HepG2 (cell line): ENCODE data around the gene CDH13. TPM values are rescaled to one million over a fixed set of nuclear protein-coding genes. Genes with fewer than 3 reads are reported as not detected.

Source experiments
- ATAC-seq: fragments of 200-7000 bp; cut with Tn5 transposase; 3 replicates; pipeline ENCODE4 v1.9.1; 2020; ENCODE audit warnings: mild to moderate bottlenecking, moderate library complexity
- BruUV-seq: library from RNA; stranded (reverse); fragments of 400-500 nt; replicated peaks from 2 replicates; lab custom pipeline; 2021; lab: Mats Ljungman, UMichigan
- CTCF ChIA-PET: fragments of 300-600 bp; formaldehyde crosslinking; extraction: SDS; loops from one replicate; lab custom pipeline; 2021; ENCODE audit warnings: low total read pairs, inconsistent platforms, low intra/inter-chr PET ratio; lab: Yijun Ruan, JAX
- POLR2A ChIA-PET: fragments of 350-600 bp; sonication (Branson Sonifier 250); formaldehyde crosslinking; loops from one replicate; lab custom pipeline; 2020; ENCODE audit warnings: antibody characterized with exemption, inconsistent platforms; lab: Yijun Ruan, JAX
- DNase-seq: peaks from one replicate; pipeline ENCODE4 v3.0.0-alpha.2; 2015; ENCODE audit warnings: low spot score
- FAIRE-seq: peaks from 3 replicates; lab custom pipeline; 2011; peaks lifted over from hg19 to GRCh38; lab: Jason Lieb, UNC
- H2AFZ ChIP-seq: one replicate; pipeline ENCODE4 v1.6.1; 2011; ENCODE audit warnings: low read length, inconsistent platforms
- H3K27ac ChIP-seq: fragments of 300-600 bp; 3 replicates; pipeline ENCODE4 v1.8.0; 2011; ENCODE audit warnings: mixed run types, mild to moderate bottlenecking, mixed read lengths, low read length, inconsistent platforms; ENCODE audit not compliant: insufficient read depth; ENCODE audit errors: extremely low read length
- H3K27me3 ChIP-seq, 2 experiments: fragments of 200-600 bp in 1 of 2; 2 replicates in 1 of 2; 3 replicates in 1 of 2; pipeline versions ENCODE4 v1.6.0 to v1.8.0; 2011; ENCODE audit warnings: low read length in 2 of 2, mild to moderate bottlenecking in 2 of 2, moderate library complexity in 2 of 2, inconsistent platforms in 1 of 2; ENCODE audit not compliant: insufficient read depth in 2 of 2, control insufficient read depth in 1 of 2
- H3K36me3 ChIP-seq, 2 experiments: fragments of 200-600 bp in 1 of 2; replicated peaks in 1 of 2; 2 replicates in 1 of 2; 3 replicates in 1 of 2; pipeline versions ENCODE4 v1.5.1 to v1.8.0; 2011; ENCODE audit warnings: low read length in 2 of 2, inconsistent platforms in 1 of 2; ENCODE audit not compliant: insufficient read depth in 2 of 2, control insufficient read depth in 1 of 2
- H3K4me1 ChIP-seq: 2 replicates; pipeline ENCODE4 v1.5.1; 2012; ENCODE audit warnings: low read length, inconsistent platforms; ENCODE audit not compliant: insufficient read depth
- H3K4me2 ChIP-seq: 2 replicates; pipeline ENCODE4 v1.6.0; 2011; ENCODE audit warnings: low read depth, low read length, inconsistent platforms
- H3K4me3 ChIP-seq, 3 experiments: fragments of 200-600 bp in 1 of 3; sonication (generic), shearing (Covaris generic) in 1 of 3; replicated peaks in 1 of 3; 2 replicates each; pipeline ENCODE4 v1.5.1; 2011 to 2016; ENCODE audit warnings: low read length in 3 of 3, inconsistent platforms in 2 of 3, low read depth in 2 of 3, mild to moderate bottlenecking in 2 of 3, control low read depth in 1 of 3, mixed read lengths in 1 of 3; ENCODE audit not compliant: insufficient read depth in 1 of 3
- H3K79me2 ChIP-seq: one replicate; pipeline ENCODE4 v1.6.1; 2011; ENCODE audit warnings: low read length, inconsistent platforms; ENCODE audit not compliant: insufficient read depth
- H3K9ac ChIP-seq: 2 replicates; pipeline ENCODE4 v1.6.0; 2011; ENCODE audit warnings: mild to moderate bottlenecking, low read depth, low read length, inconsistent platforms; ENCODE audit not compliant: insufficient read depth
- H3K9me3 ChIP-seq: 2 replicates; pipeline ENCODE4 v1.5.1; 2012; ENCODE audit warnings: mild to moderate bottlenecking, low read length
- H4K20me1 ChIP-seq: 2 replicates; pipeline ENCODE4 v1.6.0; 2011; ENCODE audit warnings: inconsistent platforms, mild to moderate bottlenecking, low read length, moderate library complexity; ENCODE audit not compliant: insufficient read depth
- ARHGAP35 ChIP-seq: sonication (generic); formaldehyde crosslinking; IDR thresholded peaks from 2 replicates; pipeline ENCODE4 v1.9.0; 2022; ENCODE audit warnings: mild to moderate bottlenecking, inconsistent platforms, moderate library complexity, missing genetic modification reagents, borderline replicate concordance
- ATF7 ChIP-seq, 2 experiments: fragments of 450-650 bp in 1 of 2; sonication (generic) in 1 of 2; formaldehyde crosslinking in 1 of 2; IDR thresholded peaks; 2 replicates each; pipeline versions ENCODE4 v1.4.0 to v1.6.1; 2016 to 2020; ENCODE audit warnings: antibody characterized with exemption in 1 of 2, mild to moderate bottlenecking in 1 of 2, missing genetic modification reagents in 1 of 2
- ATM ChIP-seq: fragments of 450-650 bp; IDR thresholded peaks from 2 replicates; pipeline ENCODE4 v1.7.1; 2017; ENCODE audit warnings: mild to moderate bottlenecking, borderline replicate concordance
- CC2D1A ChIP-seq: sonication (generic); formaldehyde crosslinking; IDR thresholded peaks from 2 replicates; pipeline ENCODE4 v1.8.1; 2023; ENCODE audit warnings: mild to moderate bottlenecking, missing genetic modification reagents
- SP140L ChIP-seq: sonication (generic); formaldehyde crosslinking; IDR thresholded peaks from 2 replicates; pipeline ENCODE4 v1.4.0; 2020; ENCODE audit warnings: missing genetic modification reagents, borderline replicate concordance
- TCF7L2 ChIP-seq: IDR thresholded peaks from 2 replicates; pipeline ENCODE4 v1.6.1; 2011; ENCODE audit warnings: mild to moderate bottlenecking, low read depth, low read length, moderate library complexity
- TOE1 ChIP-seq: sonication (generic); formaldehyde crosslinking; IDR thresholded peaks from 2 replicates; pipeline ENCODE4 v1.4.0; 2020; ENCODE audit warnings: mild to moderate bottlenecking, missing genetic modification reagents
- ZNF670 ChIP-seq: sonication (generic); formaldehyde crosslinking; IDR thresholded peaks from 2 replicates; pipeline ENCODE4 v1.8.0; 2022; ENCODE audit warnings: mild to moderate bottlenecking, missing genetic modification reagents, borderline replicate concordance
- WGBS: methylation state at CpG from one replicate; pipeline ENCODE4 v1.1.6; 2017; ENCODE audit warnings: low lambda C conversion rate; 5-methylcytosine and 5-hydroxymethylcytosine counted together
- in situ Hi-C: cut with HindIII; loops from 2 replicates; pipeline ENCODE4 v1.10.0; 2017; ENCODE audit warnings: low pct_unique_long_range_greater_than_20kb; ENCODE audit not compliant: extremely low pct_ligation_motif_present
- intact Hi-C: fragments of 100-400 bp; cut with micrococcal nuclease; formaldehyde crosslinking; loops from one replicate; pipeline ENCODE4 v1.10.0; 2022; ENCODE audit not compliant: unreplicated experiment
- polyA plus RNA-seq, 8 experiments: library from polyadenylated mRNA; depleted of rRNA in 3 of 8; stranded (reverse) in 7 of 8; unstranded in 1 of 8; fragments of >200 nt; fragmentation: Illumina TruSeq in 4 of 8; extraction: Trizol in 4 of 8; gene quantifications; 2 replicates each; pipeline versions ENCODE4 v1.2.1 to v1.2.3, GENCODE V29; 2011 to 2016; ENCODE audit warnings: low read depth in 4 of 8, missing spikeins in 1 of 8, mixed read lengths in 1 of 8; ENCODE audit not compliant: insufficient read depth in 1 of 8
- total RNA-seq, 5 experiments: library from RNA; depleted of rRNA; stranded (reverse); fragments of >200 nt; fragmentation: Illumina TruSeq; extraction: Trizol; gene quantifications; 2 replicates each; pipeline ENCODE4 v1.2.3, GENCODE V29; 2016; ENCODE audit warnings: low read depth in 1 of 5
- TF ChIP-seq, protein P1 (sequence below): sonication (generic); formaldehyde crosslinking; conservative IDR thresholded peaks from 2 replicates; pipeline ENCODE4 v1.8.0; 2022; ENCODE audit warnings: missing genetic modification reagents
- TF ChIP-seq, protein P2 (sequence below): sonication (generic); formaldehyde crosslinking; IDR thresholded peaks from 2 replicates; pipeline ENCODE4 v1.5.0; 2020; ENCODE audit warnings: mild to moderate bottlenecking, missing genetic modification reagents
- TF ChIP-seq, protein P3 (sequence below): sonication (generic); formaldehyde crosslinking; IDR thresholded peaks from 2 replicates; pipeline ENCODE4 v1.4.0; 2020; ENCODE audit warnings: missing genetic modification reagents

Gene CDH13
- total and polyA plus RNA-seq, 2 of the 13 experiments (the other 11 are each of a cell fraction or from before 2014, with no cell fraction given): not detected

DNA sequence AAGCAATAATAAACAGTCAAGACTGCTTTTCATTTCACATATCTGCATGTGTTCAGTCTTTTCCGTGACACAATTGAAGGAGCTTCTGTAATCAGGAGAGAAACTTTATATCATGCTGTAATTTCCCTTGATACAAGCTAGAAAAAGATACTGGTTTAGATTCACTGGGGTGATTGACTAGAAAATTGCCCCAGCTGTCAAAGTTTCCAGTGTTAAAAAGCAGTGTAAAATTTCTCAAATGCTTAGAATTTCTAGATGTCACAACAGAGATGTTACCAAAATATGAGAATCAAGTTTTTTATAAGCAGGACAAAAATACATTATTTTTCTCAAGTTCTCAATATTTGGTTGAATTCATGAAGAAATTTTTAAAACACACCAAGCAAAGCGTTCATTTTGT is 888.6 kb downstream of the CDH13 start:
- in situ Hi-C loops (no loop called here), intact Hi-C loops (no loop called here)
- H2AFZ ChIP-seq: no peak overlapping the region
- H3K27me3 ChIP-seq: 0 out of 5 replicates have a peak, but pooled peaks cover 0 to 3% of the 10 kb centered on the region in 2 experiments
- H4K20me1 ChIP-seq: no peaks in the 10 kb centered on the region
- 0 out of 2 replicates have a peak, but pooled peaks cover 5% of the 10 kb centered on the region for H3K9me3 ChIP-seq
- ChIA-PET POLR2A (no interaction called here), CTCF (no interaction called here)
- DNase-seq (no peak), FAIRE-seq (no peak), ATAC-seq (no peak)
- H3K36me3 ChIP-seq: no peaks in the 10 kb centered on the region
- H3K9ac ChIP-seq: no peak overlapping the region
- H3K27ac ChIP-seq: no peak overlapping the region
- no TSS peak for BruUV-seq
- H3K4me1 ChIP-seq: no peaks in the 10 kb centered on the region
- 1% methylated on average over 2 of the region's 2 CpGs for WGBS
- no peaks in the 10 kb centered on the region for H3K79me2 ChIP-seq
- no peak overlapping the region for H3K4me2 ChIP-seq
- H3K4me3 ChIP-seq: no peak overlapping the region
- no peak for TF ChIP-seq ATF7 (IDR thresholded peaks at IDR 0.05)
- no peak for TF ChIP-seq ATF7 (CRISPR knock-in tag; IDR thresholded peaks at IDR 0.05)
- no peak for TF ChIP-seq ATM
- no peak for TF ChIP-seq ZNF670 (CRISPR knock-in tag)
- TF ChIP-seq TOE1 (CRISPR knock-in tag): no peak
- no peak for TF ChIP-seq ARHGAP35 (CRISPR knock-in tag)
- TF ChIP-seq, protein P1, sequence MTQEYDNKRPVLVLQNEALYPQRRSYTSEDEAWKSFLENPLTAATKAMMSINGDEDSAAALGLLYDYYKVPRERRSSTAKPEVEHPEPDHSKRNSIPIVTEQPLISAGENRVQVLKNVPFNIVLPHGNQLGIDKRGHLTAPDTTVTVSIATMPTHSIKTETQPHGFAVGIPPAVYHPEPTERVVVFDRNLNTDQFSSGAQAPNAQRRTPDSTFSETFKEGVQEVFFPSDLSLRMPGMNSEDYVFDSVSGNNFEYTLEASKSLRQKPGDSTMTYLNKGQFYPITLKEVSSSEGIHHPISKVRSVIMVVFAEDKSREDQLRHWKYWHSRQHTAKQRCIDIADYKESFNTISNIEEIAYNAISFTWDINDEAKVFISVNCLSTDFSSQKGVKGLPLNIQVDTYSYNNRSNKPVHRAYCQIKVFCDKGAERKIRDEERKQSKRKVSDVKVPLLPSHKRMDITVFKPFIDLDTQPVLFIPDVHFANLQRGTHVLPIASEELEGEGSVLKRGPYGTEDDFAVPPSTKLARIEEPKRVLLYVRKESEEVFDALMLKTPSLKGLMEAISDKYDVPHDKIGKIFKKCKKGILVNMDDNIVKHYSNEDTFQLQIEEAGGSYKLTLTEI (CRISPR knock-in tag): no peak
- TF ChIP-seq, protein P2, sequence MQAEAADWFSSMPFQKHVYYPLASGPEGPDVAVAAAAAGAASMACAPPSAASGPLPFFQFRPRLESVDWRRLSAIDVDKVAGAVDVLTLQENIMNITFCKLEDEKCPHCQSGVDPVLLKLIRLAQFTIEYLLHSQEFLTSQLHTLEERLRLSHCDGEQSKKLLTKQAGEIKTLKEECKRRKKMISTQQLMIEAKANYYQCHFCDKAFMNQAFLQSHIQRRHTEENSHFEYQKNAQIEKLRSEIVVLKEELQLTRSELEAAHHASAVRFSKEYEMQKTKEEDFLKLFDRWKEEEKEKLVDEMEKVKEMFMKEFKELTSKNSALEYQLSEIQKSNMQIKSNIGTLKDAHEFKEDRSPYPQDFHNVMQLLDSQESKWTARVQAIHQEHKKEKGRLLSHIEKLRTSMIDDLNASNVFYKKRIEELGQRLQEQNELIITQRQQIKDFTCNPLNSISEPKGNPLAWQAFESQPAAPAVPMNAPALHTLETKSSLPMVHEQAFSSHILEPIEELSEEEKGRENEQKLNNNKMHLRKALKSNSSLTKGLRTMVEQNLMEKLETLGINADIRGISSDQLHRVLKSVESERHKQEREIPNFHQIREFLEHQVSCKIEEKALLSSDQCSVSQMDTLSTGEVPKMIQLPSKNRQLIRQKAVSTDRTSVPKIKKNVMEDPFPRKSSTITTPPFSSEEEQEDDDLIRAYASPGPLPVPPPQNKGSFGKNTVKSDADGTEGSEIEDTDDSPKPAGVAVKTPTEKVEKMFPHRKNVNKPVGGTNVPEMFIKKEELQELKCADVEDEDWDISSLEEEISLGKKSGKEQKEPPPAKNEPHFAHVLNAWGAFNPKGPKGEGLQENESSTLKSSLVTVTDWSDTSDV: no peak
- TF ChIP-seq, protein P3, sequence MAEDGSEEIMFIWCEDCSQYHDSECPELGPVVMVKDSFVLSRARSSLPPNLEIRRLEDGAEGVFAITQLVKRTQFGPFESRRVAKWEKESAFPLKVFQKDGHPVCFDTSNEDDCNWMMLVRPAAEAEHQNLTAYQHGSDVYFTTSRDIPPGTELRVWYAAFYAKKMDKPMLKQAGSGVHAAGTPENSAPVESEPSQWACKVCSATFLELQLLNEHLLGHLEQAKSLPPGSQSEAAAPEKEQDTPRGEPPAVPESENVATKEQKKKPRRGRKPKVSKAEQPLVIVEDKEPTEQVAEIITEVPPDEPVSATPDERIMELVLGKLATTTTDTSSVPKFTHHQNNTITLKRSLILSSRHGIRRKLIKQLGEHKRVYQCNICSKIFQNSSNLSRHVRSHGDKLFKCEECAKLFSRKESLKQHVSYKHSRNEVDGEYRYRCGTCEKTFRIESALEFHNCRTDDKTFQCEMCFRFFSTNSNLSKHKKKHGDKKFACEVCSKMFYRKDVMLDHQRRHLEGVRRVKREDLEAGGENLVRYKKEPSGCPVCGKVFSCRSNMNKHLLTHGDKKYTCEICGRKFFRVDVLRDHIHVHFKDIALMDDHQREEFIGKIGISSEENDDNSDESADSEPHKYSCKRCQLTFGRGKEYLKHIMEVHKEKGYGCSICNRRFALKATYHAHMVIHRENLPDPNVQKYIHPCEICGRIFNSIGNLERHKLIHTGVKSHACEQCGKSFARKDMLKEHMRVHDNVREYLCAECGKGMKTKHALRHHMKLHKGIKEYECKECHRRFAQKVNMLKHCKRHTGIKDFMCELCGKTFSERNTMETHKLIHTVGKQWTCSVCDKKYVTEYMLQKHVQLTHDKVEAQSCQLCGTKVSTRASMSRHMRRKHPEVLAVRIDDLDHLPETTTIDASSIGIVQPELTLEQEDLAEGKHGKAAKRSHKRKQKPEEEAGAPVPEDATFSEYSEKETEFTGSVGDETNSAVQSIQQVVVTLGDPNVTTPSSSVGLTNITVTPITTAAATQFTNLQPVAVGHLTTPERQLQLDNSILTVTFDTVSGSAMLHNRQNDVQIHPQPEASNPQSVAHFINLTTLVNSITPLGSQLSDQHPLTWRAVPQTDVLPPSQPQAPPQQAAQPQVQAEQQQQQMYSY (CRISPR knock-in tag): no peak
- TF ChIP-seq SP140L (CRISPR knock-in tag): no peak
- no peak for TF ChIP-seq CC2D1A (CRISPR knock-in tag)
- TF ChIP-seq TCF7L2: no peak
